ENCODE measurements around the gene GLDC.

GRCh38 chr9:6677803-6678202, 32.3 kb upstream of the GLDC start:
- no peak for TF ChIP-seq CTCF (IDR thresholded peaks at IDR 0.05; ENCODE audit: low read depth, low read length)
- TF ChIP-seq POLR2A (IDR thresholded peaks at IDR 0.05; ENCODE audit: extremely low read depth, insufficient read length), result no peak
